Fibroblast of villous mesenchyme (primary cell): ENCODE measurements around the gene LUC7L3. TPM values are rescaled to one million over a fixed set of nuclear protein-coding genes. Genes with fewer than 3 reads are reported as not detected.
"Not testable (repeated sequence)": the region's sequence is repeated elsewhere in the genome, so short reads cannot be mapped to it uniquely, and the experiment has no call there.

Experiments
- DNase-seq: peaks from one replicate; pipeline ENCODE4 v3.0.0-alpha.2; 2010; ENCODE audit warnings: low read depth
- H3K4me3 ChIP-seq: 2 replicates; pipeline ENCODE4 v1.5.1; 2011; ENCODE audit warnings: low read depth, mild to moderate bottlenecking, low read length
- CTCF ChIP-seq: IDR thresholded peaks from 2 replicates; pipeline ENCODE4 v1.5.1; 2012; ENCODE audit warnings: low read depth, mild to moderate bottlenecking, low read length; ENCODE audit not compliant: insufficient read depth
- total RNA-seq: library from RNA; depleted of rRNA; stranded (reverse); fragments of >200 nt; gene quantifications from 2 replicates; pipeline ENCODE4 v1.2.3, GENCODE V29; 2012

The LUC7L3 gene
- total RNA-seq, 1 donor = 31.5 TPM

- no peak for TF ChIP-seq CTCF
- no peak overlapping the region for H3K4me3 ChIP-seq
- no peak for DNase-seq
These were observed 20.0 kb upstream of the LUC7L3 start for GRCh38 chr17:50699410-50699809.

GRCh38 chr17:50703162-50703561 lies 16.2 kb upstream of the LUC7L3 start:
- no peak for TF ChIP-seq CTCF
- no peak for DNase-seq
- H3K4me3 ChIP-seq = no peak overlapping the region

- peak; percentile 95 for DNase-seq
- peak within 1 kb of the TSS; percentile 74 for H3K4me3 ChIP-seq
- TF ChIP-seq CTCF = no peak
These were observed 11.9 kb upstream of the LUC7L3 start, which contains the start of gene ANKRD40 for GRCh38 chr17:50707289-50708049. Gene ANKRD40, minus strand, starts transcription at chr17:50707914. Its CDS starts 260 bp downstream, at chr17:50707654.

- peak overlapping the region; percentile 74 for H3K4me3 ChIP-seq
- no peak for TF ChIP-seq CTCF
- DNase-seq = peak; percentile 32
These were observed 11.1 kb upstream of the LUC7L3 start for GRCh38 chr17:50708050-50709000.

- DNase-seq, H3K4me3 ChIP-seq: not testable (repeated sequence)
These were observed 10.3 kb upstream of the LUC7L3 start for GRCh38 chr17:50709053-50709452.

- H3K4me3 ChIP-seq = no peak overlapping the region
- no peak for TF ChIP-seq CTCF
- DNase-seq = no peak
These were observed 9.4 kb upstream of the LUC7L3 start for GRCh38 chr17:50710025-50710424.

GRCh38 chr17:50710650-50711049 lies 8.8 kb upstream of the LUC7L3 start:
- no peak for DNase-seq
- no peak overlapping the region for H3K4me3 ChIP-seq
- TF ChIP-seq CTCF = no peak
